Activated CD4-positive, alpha-beta T cell treated with anti-CD3 and anti-CD28 coated beads, Interleukin-2, amount 10 ng/mL, durations not matched to agents 24 days and 14 days (primary cell): Measurements from ENCODE around the gene IL1RL2. TPM values are rescaled to one million over a fixed set of nuclear protein-coding genes. Genes with fewer than 3 reads are reported as not detected.

Experiments
- DNase-seq: peaks from one replicate; pipeline ENCODE4 v3.0.0; 2022
- H3K27ac Mint-ChIP-seq: one replicate; pipeline ENCODE4 v1.8.0; 2022; ENCODE audit warnings: mild to moderate bottlenecking, mixed read lengths
- H3K27me3 Mint-ChIP-seq: one replicate; pipeline ENCODE4 v1.8.0; 2022; ENCODE audit warnings: mixed read lengths
- H3K36me3 Mint-ChIP-seq: one replicate; pipeline ENCODE4 v1.8.0; 2022; ENCODE audit warnings: low read depth, mild to moderate bottlenecking, mixed read lengths
- H3K4me1 Mint-ChIP-seq: one replicate; pipeline ENCODE4 v1.8.0; 2021; ENCODE audit warnings: mixed read lengths
- H3K4me3 Mint-ChIP-seq: one replicate; pipeline ENCODE4 v1.8.0; 2022; ENCODE audit warnings: mild to moderate bottlenecking, moderate library complexity, mixed read lengths
- H3K9me3 Mint-ChIP-seq: one replicate; pipeline ENCODE4 v1.8.0; 2021; ENCODE audit warnings: mixed read lengths
- intact Hi-C: fragments of 100-400 bp; cut with micrococcal nuclease; formaldehyde crosslinking; loops from one replicate; pipeline ENCODE4 v1.15.1; 2023
- total RNA-seq: library from RNA; stranded (reverse); gene quantifications from 2 replicates; pipeline ENCODE4 v1.2.3, GENCODE V29; 2022

The IL1RL2 gene
- 0.09 and 0.12 TPM in 2 replicates for total RNA-seq

- H3K9me3 Mint-ChIP-seq, result no peaks in the 10 kb centered on the region
- H3K4me3 Mint-ChIP-seq, result peak within 1 kb of the TSS; percentile 83
- H3K36me3 Mint-ChIP-seq, result peaks cover 3% of the 10 kb centered on the region
- H3K27ac Mint-ChIP-seq, result peak within 1 kb of the TSS; percentile 80
- intact Hi-C loops, result no loop called here
- peaks cover 24% of the 10 kb centered on the region for H3K27me3 Mint-ChIP-seq
- H3K4me1 Mint-ChIP-seq, result peaks cover 8% of the 10 kb centered on the region
- no peak for DNase-seq
These were observed at the start of gene IL1RL2 for GRCh38 chr2:102186791-102187495. Gene IL1RL2, plus strand, starts transcription at chr2:102187023. Its CDS starts 845 bp downstream, at chr2:102187868.

- peak overlapping the region; percentile 73 for H3K27ac Mint-ChIP-seq
- peaks cover 4% of the 10 kb centered on the region for H3K36me3 Mint-ChIP-seq
- H3K4me1 Mint-ChIP-seq, result peaks cover 19% of the 10 kb centered on the region
- H3K9me3 Mint-ChIP-seq, result peaks cover 23% of the 10 kb centered on the region
- no peak overlapping the region for H3K4me3 Mint-ChIP-seq
- no peak for DNase-seq
- intact Hi-C loops, result loop anchor here (2.0 to 5.0 kb wide), 4 partner anchors 22 to 230 kb away; no protein-coding TSS in a partner anchor
- H3K27me3 Mint-ChIP-seq, result peaks cover 26% of the 10 kb centered on the region
These were observed 49.7 kb upstream of the IL1RL2 start for GRCh38 chr2:102137138-102137537.

- peaks cover 10% of the 10 kb centered on the region for H3K36me3 Mint-ChIP-seq
These were observed 48.5 kb upstream of the IL1RL2 start for GRCh38 chr2:102138331-102138730.

GRCh38 chr2:102139851-102140250, 47.0 kb upstream of the IL1RL2 start:
- intact Hi-C loops, result loop anchor here (1.0 to 5.0 kb wide), 2 partner anchors 7 to 227 kb away; no protein-coding TSS in a partner anchor
- DNase-seq, result no peak
- H3K27ac Mint-ChIP-seq, result no peak overlapping the region
- peaks cover 12% of the 10 kb centered on the region for H3K36me3 Mint-ChIP-seq
- H3K9me3 Mint-ChIP-seq, result peaks cover 28% of the 10 kb centered on the region
- peaks cover 24% of the 10 kb centered on the region for H3K4me1 Mint-ChIP-seq
- H3K4me3 Mint-ChIP-seq, result no peak overlapping the region
- H3K27me3 Mint-ChIP-seq, result peaks cover 35% of the 10 kb centered on the region

More at GRCh38 chr2:102138331-102138730, 48.5 kb upstream of the IL1RL2 start:
- Mint-ChIP-seq H3K4me3 (no peak overlapping the region), H3K4me1 (peaks cover 24% of the 10 kb centered on the region), H3K9me3 (peaks cover 25% of the 10 kb centered on the region), H3K27me3 (peaks cover 31% of the 10 kb centered on the region), H3K27ac (peak overlapping the region; percentile 1)
- no peak for DNase-seq
- intact Hi-C loops, result loop anchor here (5.0 kb wide), 1 partner anchor 229 kb away; no protein-coding TSS in a partner anchor

GRCh38 chr2:102140377-102140776, 46.4 kb upstream of the IL1RL2 start:
- intact Hi-C loops, result no loop called here
- Mint-ChIP-seq H3K4me1 (peaks cover 24% of the 10 kb centered on the region), H3K4me3 (no peak overlapping the region), H3K9me3 (peaks cover 32% of the 10 kb centered on the region), H3K36me3 (peaks cover 15% of the 10 kb centered on the region), H3K27ac (no peak overlapping the region), H3K27me3 (peaks cover 35% of the 10 kb centered on the region)
- no peak for DNase-seq

GRCh38 chr2:102141011-102141943, 45.5 kb upstream of the IL1RL2 start:
- H3K27me3 Mint-ChIP-seq, result peaks cover 35% of the 10 kb centered on the region
- no peak overlapping the region for H3K27ac Mint-ChIP-seq
- H3K4me1 Mint-ChIP-seq, result peaks cover 24% of the 10 kb centered on the region
- intact Hi-C loops, result no loop called here
- H3K4me3 Mint-ChIP-seq, result peak overlapping the region; percentile 9
- no peak for DNase-seq
- peaks cover 35% of the 10 kb centered on the region for H3K9me3 Mint-ChIP-seq
- H3K36me3 Mint-ChIP-seq, result peaks cover 15% of the 10 kb centered on the region

- peak; percentile 61 for DNase-seq
- peak within 1 kb of the TSS; percentile 72 for H3K4me3 Mint-ChIP-seq
- H3K27ac Mint-ChIP-seq, result no peak within 1 kb of the TSS
- H3K4me1 Mint-ChIP-seq, result peaks cover 20% of the 10 kb centered on the region
- H3K36me3 Mint-ChIP-seq, result peaks cover 17% of the 10 kb centered on the region
- peaks cover 33% of the 10 kb centered on the region for H3K9me3 Mint-ChIP-seq
- peaks cover 35% of the 10 kb centered on the region for H3K27me3 Mint-ChIP-seq
- intact Hi-C loops, result no loop called here
These were observed 44.6 kb upstream of the IL1RL2 start, which contains the start of gene IL1R1 for GRCh38 chr2:102141970-102142828. Gene IL1R1, plus strand, starts transcription at chr2:102142746. Its CDS starts 14,979 bp downstream, at chr2:102157725.

GRCh38 chr2:102142829-102143449, 43.9 kb upstream of the IL1RL2 start:
- H3K4me1 Mint-ChIP-seq, result peaks cover 19% of the 10 kb centered on the region
- intact Hi-C loops, result no loop called here
- H3K27ac Mint-ChIP-seq, result no peak overlapping the region
- no peak for DNase-seq
- H3K36me3 Mint-ChIP-seq, result peaks cover 17% of the 10 kb centered on the region
- H3K9me3 Mint-ChIP-seq, result peaks cover 33% of the 10 kb centered on the region
- peaks cover 35% of the 10 kb centered on the region for H3K27me3 Mint-ChIP-seq
- H3K4me3 Mint-ChIP-seq, result peak overlapping the region; percentile 72

- Mint-ChIP-seq H3K4me3 (peak overlapping the region; percentile 72), H3K27me3 (peaks cover 33% of the 10 kb centered on the region), H3K4me1 (peaks cover 19% of the 10 kb centered on the region), H3K9me3 (peaks cover 30% of the 10 kb centered on the region), H3K36me3 (peaks cover 17% of the 10 kb centered on the region), H3K27ac (no peak overlapping the region)
- DNase-seq, result no peak
- intact Hi-C loops, result no loop called here
These were observed 43.3 kb upstream of the IL1RL2 start for GRCh38 chr2:102143450-102143985.

- H3K4me1 Mint-ChIP-seq, result peaks cover 19% of the 10 kb centered on the region
- H3K27me3 Mint-ChIP-seq, result peaks cover 33% of the 10 kb centered on the region
- peaks cover 32% of the 10 kb centered on the region for H3K9me3 Mint-ChIP-seq
- H3K27ac Mint-ChIP-seq, result no peak overlapping the region
- intact Hi-C loops, result no loop called here
- H3K4me3 Mint-ChIP-seq, result no peak overlapping the region
- peaks cover 19% of the 10 kb centered on the region for H3K36me3 Mint-ChIP-seq
- no peak for DNase-seq
These were observed 42.7 kb upstream of the IL1RL2 start for GRCh38 chr2:102144128-102144527.

- peaks cover 16% of the 10 kb centered on the region for H3K4me1 Mint-ChIP-seq
- H3K27me3 Mint-ChIP-seq, result peaks cover 31% of the 10 kb centered on the region
- no peak for DNase-seq
- no peak overlapping the region for H3K27ac Mint-ChIP-seq
- no peak overlapping the region for H3K4me3 Mint-ChIP-seq
- peaks cover 36% of the 10 kb centered on the region for H3K9me3 Mint-ChIP-seq
- H3K36me3 Mint-ChIP-seq, result peaks cover 17% of the 10 kb centered on the region
- intact Hi-C loops, result no loop called here
These were observed 41.7 kb upstream of the IL1RL2 start for GRCh38 chr2:102145107-102145506.

- Mint-ChIP-seq H3K27ac (no peak overlapping the region), H3K4me3 (no peak overlapping the region), H3K9me3 (peaks cover 37% of the 10 kb centered on the region), H3K4me1 (peaks cover 16% of the 10 kb centered on the region), H3K36me3 (peaks cover 17% of the 10 kb centered on the region), H3K27me3 (peaks cover 25% of the 10 kb centered on the region)
- no peak for DNase-seq
- intact Hi-C loops, result no loop called here
These were observed 40.9 kb upstream of the IL1RL2 start for GRCh38 chr2:102145934-102146333.
